AG08395 (cell line): ENCODE measurements around the gene DNAJB9.

Source experiments
- DNase-seq: peaks from one replicate; pipeline ENCODE4 v3.0.0; 2012; ENCODE audit warnings: mixed read lengths, low spot score

Gene DNAJB9

GRCh38 chr7:108568801-108569380, 783 bp upstream of the DNAJB9 start:
- DNase-seq: no peak

- peak; percentile 37 for DNase-seq
Measured at GRCh38 chr7:108570146-108570755, 577 bp downstream of the DNAJB9 start.

GRCh38 chr7:108572480-108572879, 2.8 kb downstream of the DNAJB9 start:
- DNase-seq: no peak

- no peak for DNase-seq
Measured at GRCh38 chr7:108575156-108575555, 5.5 kb downstream of the DNAJB9 start.

- DNase-seq: no peak
Measured at GRCh38 chr7:108576116-108576515, 6.4 kb downstream of the DNAJB9 start.

GRCh38 chr7:108578937-108579336, 9.3 kb downstream of the DNAJB9 start:
- no peak for DNase-seq

- DNase-seq: no peak
Measured at GRCh38 chr7:108580298-108580697, 10.6 kb downstream of the DNAJB9 start.

- DNase-seq: peak; percentile 34
Measured at GRCh38 chr7:108581655-108582491, 12.2 kb downstream of the DNAJB9 start.

GRCh38 chr7:108584211-108584610, 14.5 kb downstream of the DNAJB9 start:
- no peak for DNase-seq

GRCh38 chr7:108585843-108586242, 16.2 kb downstream of the DNAJB9 start:
- DNase-seq: no peak

GRCh38 chr7:108586274-108586710, 16.6 kb downstream of the DNAJB9 start:
- DNase-seq: no peak

GRCh38 chr7:108589199-108589598, 19.5 kb downstream of the DNAJB9 start:
- DNase-seq: no peak

GRCh38 chr7:108589874-108590273, 20.2 kb downstream of the DNAJB9 start:
- no peak for DNase-seq

- DNase-seq: no peak
Measured at GRCh38 chr7:108590606-108591005, 20.9 kb downstream of the DNAJB9 start.

GRCh38 chr7:108592646-108593201, 23.1 kb downstream of the DNAJB9 start:
- DNase-seq: no peak

- DNase-seq: no peak
Measured at GRCh38 chr7:108596560-108596959, 26.9 kb downstream of the DNAJB9 start.

- DNase-seq: no peak
Measured at GRCh38 chr7:108598153-108598552, 28.5 kb downstream of the DNAJB9 start.

GRCh38 chr7:108598914-108599580, 29.4 kb downstream of the DNAJB9 start:
- no peak for DNase-seq

- DNase-seq: no peak
Measured at GRCh38 chr7:108600399-108600798, 30.7 kb downstream of the DNAJB9 start.

GRCh38 chr7:108603656-108604306, 34.1 kb downstream of the DNAJB9 start:
- no peak for DNase-seq

GRCh38 chr7:108604307-108605077, 34.8 kb downstream of the DNAJB9 start:
- no peak for DNase-seq
